ENCODE results near the gene DIS3L2. TPM values are rescaled to one million over a fixed set of nuclear protein-coding genes. Genes with fewer than 3 reads are reported as not detected.
"Not testable (repeated sequence)": the region's sequence is repeated elsewhere in the genome, so short reads cannot be mapped to it uniquely, and the experiment has no call there.

The DIS3L2 gene
- total RNA-seq, 4 donors from 2014 or later, result 52.8 to 74.9 (median 61.8) TPM

DNA sequence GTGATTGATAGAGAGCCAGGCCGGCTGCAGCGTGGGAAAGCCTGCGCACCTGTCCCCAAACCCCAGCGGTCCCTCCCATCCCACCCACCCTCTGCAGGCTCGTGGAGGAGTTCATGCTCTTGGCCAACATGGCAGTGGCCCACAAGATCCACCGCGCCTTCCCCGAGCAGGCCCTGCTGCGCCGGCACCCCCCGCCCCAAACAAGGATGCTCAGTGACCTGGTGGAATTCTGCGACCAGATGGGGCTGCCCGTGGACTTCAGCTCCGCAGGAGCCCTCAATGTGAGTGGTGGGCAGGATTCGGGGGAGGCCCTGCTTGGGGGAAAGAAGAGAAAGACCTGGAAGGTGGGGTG is 368.2 kb downstream of the DIS3L2 start:
- peaks cover 0 to 33% (median 0%) of the 10 kb centered on the region in 3 donors for H3K36me3 ChIP-seq
- H3K4me3 ChIP-seq, result no peak overlapping the region
- TF ChIP-seq, protein P1, sequence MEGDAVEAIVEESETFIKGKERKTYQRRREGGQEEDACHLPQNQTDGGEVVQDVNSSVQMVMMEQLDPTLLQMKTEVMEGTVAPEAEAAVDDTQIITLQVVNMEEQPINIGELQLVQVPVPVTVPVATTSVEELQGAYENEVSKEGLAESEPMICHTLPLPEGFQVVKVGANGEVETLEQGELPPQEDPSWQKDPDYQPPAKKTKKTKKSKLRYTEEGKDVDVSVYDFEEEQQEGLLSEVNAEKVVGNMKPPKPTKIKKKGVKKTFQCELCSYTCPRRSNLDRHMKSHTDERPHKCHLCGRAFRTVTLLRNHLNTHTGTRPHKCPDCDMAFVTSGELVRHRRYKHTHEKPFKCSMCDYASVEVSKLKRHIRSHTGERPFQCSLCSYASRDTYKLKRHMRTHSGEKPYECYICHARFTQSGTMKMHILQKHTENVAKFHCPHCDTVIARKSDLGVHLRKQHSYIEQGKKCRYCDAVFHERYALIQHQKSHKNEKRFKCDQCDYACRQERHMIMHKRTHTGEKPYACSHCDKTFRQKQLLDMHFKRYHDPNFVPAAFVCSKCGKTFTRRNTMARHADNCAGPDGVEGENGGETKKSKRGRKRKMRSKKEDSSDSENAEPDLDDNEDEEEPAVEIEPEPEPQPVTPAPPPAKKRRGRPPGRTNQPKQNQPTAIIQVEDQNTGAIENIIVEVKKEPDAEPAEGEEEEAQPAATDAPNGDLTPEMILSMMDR (IDR thresholded peaks at IDR 0.05), result no peak
- H3K27ac ChIP-seq, result no peak overlapping the region
- peaks cover 0 to 11% (median 0%) of the 10 kb centered on the region in 4 donors for H3K4me1 ChIP-seq
- 85 to 92% methylated on average over 8 to 15 of the region's 15 CpGs for WGBS, 2 donors
- H3K27me3 ChIP-seq, result no peaks in the 10 kb centered on the region
- DNase-seq (ENCODE audit: low spot score in 2 of 2), result no peak
- H3K9me3 ChIP-seq, result no peaks in the 10 kb centered on the region

DNA sequence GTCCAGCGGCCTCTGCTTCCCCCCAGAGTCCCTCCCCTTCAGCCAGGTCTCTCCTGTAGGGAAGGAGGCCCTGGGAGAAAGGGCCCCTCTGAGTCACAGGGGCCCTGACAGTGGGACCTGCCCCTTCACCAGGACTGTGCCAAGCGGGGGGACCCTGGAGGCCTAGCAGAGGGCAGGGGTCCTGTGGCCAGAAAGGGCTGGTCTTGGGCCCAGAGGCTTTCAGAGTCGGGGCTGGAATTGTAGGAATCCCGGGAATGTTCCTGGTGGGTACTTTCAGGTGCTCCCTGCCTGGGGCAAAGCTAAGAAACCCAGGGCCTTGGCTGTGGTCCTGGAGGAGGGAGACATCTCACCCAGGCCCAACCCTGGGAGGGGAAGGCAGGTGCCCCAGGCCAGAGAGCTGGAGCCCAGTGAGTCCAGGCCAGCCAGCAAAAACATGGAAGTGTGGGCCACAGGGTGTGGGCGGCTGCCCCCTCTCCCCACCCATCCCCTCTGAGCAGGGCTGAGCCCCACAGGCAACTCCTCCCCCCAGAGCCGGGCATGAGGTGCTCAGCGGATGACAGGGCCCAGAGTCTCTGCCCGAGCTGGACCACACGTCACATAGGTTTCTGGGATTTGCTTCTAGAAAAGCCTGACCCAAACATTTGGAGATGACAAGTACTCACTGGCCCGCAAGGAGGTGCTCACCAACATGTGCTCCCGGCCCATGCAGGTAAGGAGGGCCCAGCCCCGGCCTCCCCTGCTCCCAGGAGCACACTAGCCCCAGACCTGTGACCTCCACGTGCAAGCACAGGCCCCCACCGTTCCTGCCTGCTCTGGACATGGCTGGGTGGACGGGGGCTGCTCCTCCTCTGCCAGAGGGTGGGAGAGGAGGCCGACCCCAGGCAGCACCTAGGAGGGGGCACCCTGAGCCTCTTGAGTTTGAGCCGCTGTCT is 368.8 kb downstream of the DIS3L2 start:
- Histone ChIP-seq H3K27me3 (no peaks in the 10 kb centered on the region), H3K9me3 (no peaks in the 10 kb centered on the region), H3K4me3 (no peak overlapping the region), H3K36me3 (peaks cover 0 to 37% (median 0%) of the 10 kb centered on the region in 3 donors), H3K27ac (no peak overlapping the region), H3K4me1 (peaks cover 0 to 11% (median 0%) of the 10 kb centered on the region in 4 donors)
- TF ChIP-seq EP300 (IDR thresholded peaks at IDR 0.05), result no peak
- TF ChIP-seq, protein P1 (IDR thresholded peaks at IDR 0.05), result no peak
- no peak for TF ChIP-seq POLR2A (IDR thresholded peaks at IDR 0.05)
- DNase-seq (ENCODE audit: low spot score in 2 of 2), result no peak
- 71 to 76% methylated on average over 9 to 12 of the region's 17 CpGs for WGBS, 2 donors

DNA sequence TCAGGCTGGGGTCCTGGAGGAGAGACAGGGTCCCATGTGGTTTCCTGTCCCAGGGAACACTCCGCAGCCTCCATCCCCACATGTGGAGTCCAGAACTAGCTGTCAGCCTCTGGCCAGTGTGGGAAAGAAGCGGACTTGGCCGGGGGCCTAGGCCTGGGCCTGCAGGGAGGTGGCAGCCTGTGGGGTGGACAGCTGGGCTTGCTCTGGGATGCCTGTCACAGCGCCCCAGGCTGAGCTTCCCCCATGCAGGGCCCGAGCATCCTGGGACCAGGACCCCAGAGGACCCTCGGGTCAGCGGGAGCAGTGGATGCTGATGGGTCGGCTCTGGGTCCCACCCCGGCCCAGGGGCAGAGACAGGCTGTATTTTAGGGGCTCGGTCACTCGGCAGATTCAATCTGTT is 369.5 kb downstream of the DIS3L2 start:
- H3K36me3 ChIP-seq, result peaks cover 0 to 45% (median 0%) of the 10 kb centered on the region in 3 donors
- not testable (repeated sequence) for H3K4me1 ChIP-seq; H3K27ac ChIP-seq; H3K9me3 ChIP-seq; H3K4me3 ChIP-seq; H3K27me3 ChIP-seq; DNase-seq (ENCODE audit: low spot score in 2 of 2)
- WGBS, 2 donors, result 86 to 96% methylated on average over 6 to 11 of the region's 11 CpGs

DNA sequence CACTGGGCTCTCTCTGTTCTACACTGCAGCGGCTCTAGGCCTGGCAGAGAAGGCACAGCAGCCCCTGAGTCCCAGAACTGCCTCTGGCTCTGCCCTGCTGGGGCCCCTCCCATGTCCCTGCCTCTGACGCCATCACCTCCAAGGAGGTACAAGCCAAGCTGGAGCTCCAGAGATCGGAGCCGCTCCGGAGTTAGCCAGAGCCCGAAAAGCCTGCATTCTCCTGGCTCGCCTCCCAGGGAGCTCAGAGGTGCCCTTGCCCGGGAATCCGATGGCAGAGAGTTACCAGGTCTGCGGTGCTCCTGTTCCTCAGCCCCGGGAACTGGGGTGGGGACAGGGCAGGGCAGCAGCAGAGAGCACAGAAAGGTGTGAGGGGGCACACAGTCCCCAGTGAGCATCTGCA is 370.1 kb downstream of the DIS3L2 start:
- not testable (repeated sequence) for H3K4me3 ChIP-seq; DNase-seq (ENCODE audit: low spot score in 2 of 2); H3K9me3 ChIP-seq; H3K27ac ChIP-seq; H3K27me3 ChIP-seq; H3K4me1 ChIP-seq
- H3K36me3 ChIP-seq, result peaks cover 0 to 50% (median 0%) of the 10 kb centered on the region in 3 donors
- 89 to 94% methylated on average over 5 to 6 of the region's 11 CpGs for WGBS, 2 donors

DNA sequence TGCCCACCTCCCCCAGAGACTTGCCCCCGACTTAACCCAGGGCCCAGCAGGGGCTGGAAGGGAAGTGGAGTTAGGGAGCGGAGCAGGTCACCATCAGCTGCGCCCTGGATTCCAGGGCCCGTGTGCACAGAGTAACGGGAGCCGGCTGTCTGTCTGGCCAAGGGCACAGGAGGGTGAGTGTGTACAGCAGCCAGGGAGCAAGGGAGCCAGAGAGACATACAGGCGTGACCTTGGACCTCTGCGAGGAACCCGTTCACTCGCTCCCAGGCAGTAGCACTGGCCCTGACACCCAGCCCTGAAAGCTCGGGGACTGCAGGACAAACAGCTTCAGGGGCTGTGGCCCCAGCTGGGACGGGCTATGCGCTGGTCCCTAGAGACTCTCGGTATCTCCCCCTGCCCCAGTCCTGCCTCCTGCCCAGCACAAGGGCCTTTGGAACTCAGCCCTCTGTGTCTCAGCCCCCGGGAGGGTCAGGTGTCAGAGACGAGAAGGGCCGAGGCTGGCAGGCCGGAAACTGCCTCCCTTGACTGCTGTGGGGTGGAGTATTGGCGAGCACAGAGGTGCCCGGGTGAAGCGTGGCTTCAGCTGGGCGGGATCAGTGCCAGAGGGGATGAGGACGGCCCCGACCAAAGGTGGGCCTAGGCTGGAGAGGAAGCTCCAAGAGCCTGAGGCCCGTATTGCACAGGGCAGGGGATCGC is 370.9 kb downstream of the DIS3L2 start:
- not testable (repeated sequence) for H3K4me3 ChIP-seq; H3K4me1 ChIP-seq; H3K27ac ChIP-seq; H3K9me3 ChIP-seq; H3K27me3 ChIP-seq; DNase-seq (ENCODE audit: low spot score in 2 of 2)
- WGBS, 2 donors, result 79 to 82% methylated on average over 11 to 14 of the region's 26 CpGs
- peaks cover 0 to 58% (median 0%) of the 10 kb centered on the region in 3 donors for H3K36me3 ChIP-seq

DNA sequence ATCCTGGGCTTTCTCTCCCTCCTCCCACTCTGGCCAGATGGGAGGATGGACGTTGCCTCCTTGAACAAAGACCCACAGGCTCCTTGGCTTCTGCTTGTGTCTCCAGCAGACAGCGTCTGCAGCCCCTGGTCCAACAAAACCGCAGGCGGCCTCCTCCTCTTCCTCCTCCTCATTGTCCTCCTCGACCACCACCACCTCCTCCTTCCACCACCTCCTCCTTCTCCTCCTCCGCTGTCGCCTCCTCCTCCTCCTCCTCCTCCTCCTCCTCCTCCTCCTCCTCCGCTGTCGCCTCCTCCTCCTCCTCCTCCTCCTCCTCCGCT is 371.4 kb downstream of the DIS3L2 start:
- no peaks in the 10 kb centered on the region for H3K4me1 ChIP-seq
- no peak overlapping the region for H3K27ac ChIP-seq
- no peaks in the 10 kb centered on the region for H3K27me3 ChIP-seq
- TF ChIP-seq POLR2A (IDR thresholded peaks at IDR 0.05) (no peak), EP300 (IDR thresholded peaks at IDR 0.05) (no peak)
- TF ChIP-seq, protein P1 (IDR thresholded peaks at IDR 0.05), result no peak
- WGBS, 2 donors, result 71 to 79% methylated on average over 9 to 10 of the region's 10 CpGs
- peaks cover 0 to 59% (median 0%) of the 10 kb centered on the region in 3 donors for H3K36me3 ChIP-seq
- no peaks in the 10 kb centered on the region for H3K9me3 ChIP-seq
- DNase-seq (ENCODE audit: low spot score in 2 of 2), result no peak
- H3K4me3 ChIP-seq, result no peak overlapping the region
